K562 (cell line): ENCODE measurements around the gene GREB1.

Experiments
- CTCF ChIP-seq, 3 experiments: IDR thresholded peaks in 2 of 3; conservative IDR thresholded peaks in 1 of 3; 2 replicates each; pipeline ENCODE4 v1.5.1; 2011 to 2012; ENCODE audit warnings: low read length in 3 of 3, mild to moderate bottlenecking in 3 of 3, control low read depth in 2 of 3, improper control_type of control experiment in 1 of 3, inconsistent platforms in 1 of 3, low read depth in 1 of 3, mixed read lengths in 1 of 3, moderate library complexity in 1 of 3; ENCODE audit not compliant: insufficient read depth in 2 of 3
- FOS ChIP-seq: IDR thresholded peaks from 3 replicates; pipeline ENCODE4 v1.6.1; 2011; ENCODE audit not compliant: insufficient read length; ENCODE audit errors: extremely low read depth
- FOXK1 ChIP-seq: sonication (generic); formaldehyde crosslinking; IDR thresholded peaks from 2 replicates; pipeline ENCODE4 v1.8.0; 2022; ENCODE audit warnings: missing genetic modification reagents, mild to moderate bottlenecking, borderline replicate concordance
- HMBOX1 ChIP-seq: sonication (generic); IDR thresholded peaks from 2 replicates; pipeline ENCODE4 v1.6.1; 2016
- RAD21 ChIP-seq, 2 experiments: fragments of 250-450 bp in 1 of 2; fragments of 450-650 bp in 1 of 2; sonication (Bioruptor Pico) in 1 of 2; formaldehyde crosslinking in 1 of 2; IDR thresholded peaks in 1 of 2; conservative IDR thresholded peaks in 1 of 2; 2 replicates each; pipeline versions ENCODE4 v1.4.0 to v1.8.0; 2020 to 2022; ENCODE audit warnings: mild to moderate bottlenecking in 2 of 2, moderate library complexity in 1 of 2

GRCh38 chr2:11512431-11512830 lies 21.4 kb upstream of the GREB1 start:
- no peak for TF ChIP-seq FOXK1 (CRISPR knock-in tag)
- no peak for TF ChIP-seq CTCF (IDR thresholded peaks at IDR 0.05 in 2 of 3, conservative IDR thresholded peaks at IDR 0.05 in 1 of 3; ENCODE audit: insufficient read depth in 2 of 3, low read depth in 1 of 3, low read length in 3 of 3)
- no peak for TF ChIP-seq RAD21 (CRISPR knock-in tag; conservative IDR thresholded peaks at IDR 0.05 in 1 of 2, IDR thresholded peaks at IDR 0.05 in 1 of 2)
- no peak for TF ChIP-seq HMBOX1
- TF ChIP-seq FOS, result no peak
